ENCODE measurements around the gene PKIG.

The PKIG gene

DNA sequence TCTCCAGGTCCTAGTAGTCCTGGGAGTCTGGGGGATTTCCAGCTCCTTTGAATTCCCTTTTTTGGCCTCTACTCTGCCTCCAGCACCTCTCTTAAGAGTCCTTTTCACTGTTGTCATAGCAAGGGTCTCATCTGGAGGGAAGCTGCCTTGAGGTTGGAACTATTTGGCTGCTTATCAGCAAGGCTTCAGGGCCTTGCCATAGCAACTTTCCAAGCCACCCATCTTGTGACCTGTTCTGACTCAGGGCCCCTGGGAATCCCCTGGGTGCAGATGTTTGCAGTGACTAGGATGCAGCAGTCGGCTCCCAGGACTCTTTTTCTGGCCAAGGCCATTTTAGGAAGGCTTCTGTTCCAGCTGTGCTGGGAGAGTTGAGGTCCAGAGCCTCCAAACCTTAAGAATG is 12.4 kb downstream of the PKIG start:
- Histone ChIP-seq H3K4me2 (ENCODE audit: low read depth, low read length, poor library complexity, severe bottlenecking) (no peak overlapping the region), H3K27me3 (ENCODE audit: insufficient read depth, low read length, poor library complexity, severe bottlenecking) (no peaks in the 10 kb centered on the region), H4K20me1 (ENCODE audit: insufficient read depth, low read length, poor library complexity, severe bottlenecking) (no peaks in the 10 kb centered on the region), H3K9me3 (ENCODE audit: insufficient read depth, low read depth, low read length) (no peaks in the 10 kb centered on the region), H3K79me2 (ENCODE audit: insufficient read depth, low read length) (peaks cover 11% of the 10 kb centered on the region), H3K9ac (ENCODE audit: low read depth, low read length, poor library complexity, severe bottlenecking) (no peak overlapping the region), H3K4me1 (ENCODE audit: insufficient read depth, low read length, poor library complexity, severe bottlenecking) (peaks cover 17% of the 10 kb centered on the region), H3F3A (ENCODE audit: low read depth) (no peaks in the 10 kb centered on the region), H3K4me3 (ENCODE audit: low read length, poor library complexity, severe bottlenecking) (no peak overlapping the region), H3K36me3 (ENCODE audit: insufficient read depth, low read length) (peaks cover 15% of the 10 kb centered on the region; the same call in 1 of the 2 replicates), H3K9me2 (replicated peaks; ENCODE audit: low read depth, low read length) (no peaks in the 10 kb centered on the region), H2AFZ (ENCODE audit: low read length) (no peak overlapping the region)
- TF ChIP-seq, protein P1, sequence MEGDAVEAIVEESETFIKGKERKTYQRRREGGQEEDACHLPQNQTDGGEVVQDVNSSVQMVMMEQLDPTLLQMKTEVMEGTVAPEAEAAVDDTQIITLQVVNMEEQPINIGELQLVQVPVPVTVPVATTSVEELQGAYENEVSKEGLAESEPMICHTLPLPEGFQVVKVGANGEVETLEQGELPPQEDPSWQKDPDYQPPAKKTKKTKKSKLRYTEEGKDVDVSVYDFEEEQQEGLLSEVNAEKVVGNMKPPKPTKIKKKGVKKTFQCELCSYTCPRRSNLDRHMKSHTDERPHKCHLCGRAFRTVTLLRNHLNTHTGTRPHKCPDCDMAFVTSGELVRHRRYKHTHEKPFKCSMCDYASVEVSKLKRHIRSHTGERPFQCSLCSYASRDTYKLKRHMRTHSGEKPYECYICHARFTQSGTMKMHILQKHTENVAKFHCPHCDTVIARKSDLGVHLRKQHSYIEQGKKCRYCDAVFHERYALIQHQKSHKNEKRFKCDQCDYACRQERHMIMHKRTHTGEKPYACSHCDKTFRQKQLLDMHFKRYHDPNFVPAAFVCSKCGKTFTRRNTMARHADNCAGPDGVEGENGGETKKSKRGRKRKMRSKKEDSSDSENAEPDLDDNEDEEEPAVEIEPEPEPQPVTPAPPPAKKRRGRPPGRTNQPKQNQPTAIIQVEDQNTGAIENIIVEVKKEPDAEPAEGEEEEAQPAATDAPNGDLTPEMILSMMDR (conservative IDR thresholded peaks at IDR 0.05; ENCODE audit: low read length) = no peak
- TF ChIP-seq EZH2phosphoT487 (IDR thresholded peaks at IDR 0.05; ENCODE audit: borderline replicate concordance) = no peak

DNA sequence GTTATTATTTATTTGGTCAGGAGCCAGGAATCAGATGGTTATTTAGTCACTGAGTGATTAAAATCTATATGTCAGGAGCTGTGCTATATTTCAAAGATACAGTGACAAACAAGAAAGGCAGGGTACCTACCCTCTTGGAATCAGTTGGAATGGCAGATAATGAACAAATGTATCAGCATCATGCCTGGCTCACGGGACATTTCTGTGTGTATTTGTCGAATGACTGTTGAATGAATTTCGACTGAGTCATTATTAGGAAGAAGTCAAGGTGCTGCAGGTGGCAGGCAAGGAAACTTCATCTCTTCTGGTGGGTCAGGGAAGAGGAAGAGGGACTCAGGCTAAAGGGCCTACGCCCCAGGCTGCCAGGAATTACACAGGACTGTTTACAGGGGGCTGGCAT is 13.6 kb downstream of the PKIG start:
- H3K36me3 ChIP-seq (ENCODE audit: insufficient read depth, low read length) = peaks cover 3% of the 10 kb centered on the region; the same call in 1 of the 2 replicates

DNA sequence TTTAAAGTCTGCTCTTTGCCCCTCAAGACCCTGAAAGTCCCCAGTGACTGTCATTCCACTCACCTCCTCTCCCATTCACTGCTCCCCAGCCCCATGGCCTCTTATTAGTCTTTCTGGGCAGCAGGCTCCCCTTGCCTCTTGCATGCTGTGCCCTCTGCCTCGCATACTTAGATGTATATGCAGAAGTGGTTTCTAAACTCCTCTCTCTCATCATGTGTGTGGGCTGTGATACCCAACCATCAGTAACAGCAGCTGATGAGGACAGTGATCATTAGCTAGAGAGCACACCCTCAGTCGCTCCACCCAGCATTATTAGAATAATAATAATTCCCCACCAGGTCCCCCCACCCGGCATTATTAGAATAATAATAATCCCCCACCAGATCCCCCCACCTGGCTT is 14.5 kb downstream of the PKIG start:
- peaks cover 29% of the 10 kb centered on the region for H3K79me2 ChIP-seq (ENCODE audit: insufficient read depth, low read length)
- H3F3A ChIP-seq (ENCODE audit: low read depth) = no peaks in the 10 kb centered on the region
- no peak overlapping the region for H3K9ac ChIP-seq (ENCODE audit: low read depth, low read length, poor library complexity, severe bottlenecking)
- peaks cover under 1% of the 10 kb centered on the region; the same call in 1 of the 2 replicates for H3K36me3 ChIP-seq (ENCODE audit: insufficient read depth, low read length)
- no peak overlapping the region for H2AFZ ChIP-seq (ENCODE audit: low read length)
- no peak overlapping the region for H3K4me2 ChIP-seq (ENCODE audit: low read depth, low read length, poor library complexity, severe bottlenecking)
- H4K20me1 ChIP-seq (ENCODE audit: insufficient read depth, low read length, poor library complexity, severe bottlenecking) = no peaks in the 10 kb centered on the region
- no peak overlapping the region for H3K4me3 ChIP-seq (ENCODE audit: low read length, poor library complexity, severe bottlenecking)
- H3K9me3 ChIP-seq (ENCODE audit: insufficient read depth, low read depth, low read length) = no peaks in the 10 kb centered on the region
- H3K9me2 ChIP-seq (replicated peaks; ENCODE audit: low read depth, low read length) = no peaks in the 10 kb centered on the region
- no peak for TF ChIP-seq EZH2phosphoT487 (IDR thresholded peaks at IDR 0.05; ENCODE audit: borderline replicate concordance)
- TF ChIP-seq, protein P1 (conservative IDR thresholded peaks at IDR 0.05; ENCODE audit: low read length) = no peak
- no peaks in the 10 kb centered on the region for H3K27me3 ChIP-seq (ENCODE audit: insufficient read depth, low read length, poor library complexity, severe bottlenecking)
- peaks cover 39% of the 10 kb centered on the region for H3K4me1 ChIP-seq (ENCODE audit: insufficient read depth, low read length, poor library complexity, severe bottlenecking)

More for the DNA sequence above, 13.6 kb downstream of the PKIG start:
- Histone ChIP-seq H3K9me3 (ENCODE audit: insufficient read depth, low read depth, low read length) (no peaks in the 10 kb centered on the region), H3K4me2 (ENCODE audit: low read depth, low read length, poor library complexity, severe bottlenecking) (no peak overlapping the region), H3K27me3 (ENCODE audit: insufficient read depth, low read length, poor library complexity, severe bottlenecking) (no peaks in the 10 kb centered on the region), H3K4me3 (ENCODE audit: low read length, poor library complexity, severe bottlenecking) (no peak overlapping the region), H3F3A (ENCODE audit: low read depth) (no peaks in the 10 kb centered on the region), H3K4me1 (ENCODE audit: insufficient read depth, low read length, poor library complexity, severe bottlenecking) (peaks cover 30% of the 10 kb centered on the region), H2AFZ (ENCODE audit: low read length) (no peak overlapping the region), H4K20me1 (ENCODE audit: insufficient read depth, low read length, poor library complexity, severe bottlenecking) (no peaks in the 10 kb centered on the region), H3K9ac (ENCODE audit: low read depth, low read length, poor library complexity, severe bottlenecking) (no peak overlapping the region), H3K9me2 (replicated peaks; ENCODE audit: low read depth, low read length) (no peaks in the 10 kb centered on the region), H3K79me2 (ENCODE audit: insufficient read depth, low read length) (peaks cover 23% of the 10 kb centered on the region)
- no peak for TF ChIP-seq EZH2phosphoT487 (IDR thresholded peaks at IDR 0.05; ENCODE audit: borderline replicate concordance)
- TF ChIP-seq, protein P1 (conservative IDR thresholded peaks at IDR 0.05; ENCODE audit: low read length) = no peak

Measured in Loucy (cell line).